Measurements from ENCODE around the gene POPDC2.

POPDC2 gene

GRCh38 chr3:119700269-119700919 lies 40.0 kb upstream of the POPDC2 start:
- ATAC-seq, result no peak
- TF ChIP-seq GLIS3 (CRISPR knock-in tag; IDR thresholded peaks at IDR 0.05) (no peak), BACH2 (CRISPR knock-in tag; IDR thresholded peaks at IDR 0.05; ENCODE audit: borderline replicate concordance) (no peak), PPARA (CRISPR knock-in tag; IDR thresholded peaks at IDR 0.05; ENCODE audit: borderline replicate concordance) (no peak), SNAI2 (CRISPR knock-in tag; IDR thresholded peaks at IDR 0.05) (no peak), TOX (CRISPR knock-in tag; IDR thresholded peaks at IDR 0.05; ENCODE audit: borderline replicate concordance) (no peak), ZFP3 (CRISPR knock-in tag; IDR thresholded peaks at IDR 0.05) (no peak), ZNF565 (CRISPR knock-in tag; conservative IDR thresholded peaks at IDR 0.05; ENCODE audit: low read depth) (no peak), ISL1 (CRISPR knock-in tag; IDR thresholded peaks at IDR 0.05) (no peak)
- TF ChIP-seq, protein P1, sequence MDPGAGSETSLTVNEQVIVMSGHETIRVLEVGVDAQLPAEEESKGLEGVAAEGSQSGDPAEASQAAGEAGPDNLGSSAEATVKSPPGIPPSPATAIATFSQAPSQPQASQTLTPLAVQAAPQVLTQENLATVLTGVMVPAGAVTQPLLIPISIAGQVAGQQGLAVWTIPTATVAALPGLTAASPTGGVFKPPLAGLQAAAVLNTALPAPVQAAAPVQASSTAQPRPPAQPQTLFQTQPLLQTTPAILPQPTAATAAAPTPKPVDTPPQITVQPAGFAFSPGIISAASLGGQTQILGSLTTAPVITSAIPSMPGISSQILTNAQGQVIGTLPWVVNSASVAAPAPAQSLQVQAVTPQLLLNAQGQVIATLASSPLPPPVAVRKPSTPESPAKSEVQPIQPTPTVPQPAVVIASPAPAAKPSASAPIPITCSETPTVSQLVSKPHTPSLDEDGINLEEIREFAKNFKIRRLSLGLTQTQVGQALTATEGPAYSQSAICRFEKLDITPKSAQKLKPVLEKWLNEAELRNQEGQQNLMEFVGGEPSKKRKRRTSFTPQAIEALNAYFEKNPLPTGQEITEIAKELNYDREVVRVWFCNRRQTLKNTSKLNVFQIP (CRISPR knock-in tag; IDR thresholded peaks at IDR 0.05; ENCODE audit: borderline replicate concordance, low read depth), result no peak
- TF ChIP-seq, protein P2, sequence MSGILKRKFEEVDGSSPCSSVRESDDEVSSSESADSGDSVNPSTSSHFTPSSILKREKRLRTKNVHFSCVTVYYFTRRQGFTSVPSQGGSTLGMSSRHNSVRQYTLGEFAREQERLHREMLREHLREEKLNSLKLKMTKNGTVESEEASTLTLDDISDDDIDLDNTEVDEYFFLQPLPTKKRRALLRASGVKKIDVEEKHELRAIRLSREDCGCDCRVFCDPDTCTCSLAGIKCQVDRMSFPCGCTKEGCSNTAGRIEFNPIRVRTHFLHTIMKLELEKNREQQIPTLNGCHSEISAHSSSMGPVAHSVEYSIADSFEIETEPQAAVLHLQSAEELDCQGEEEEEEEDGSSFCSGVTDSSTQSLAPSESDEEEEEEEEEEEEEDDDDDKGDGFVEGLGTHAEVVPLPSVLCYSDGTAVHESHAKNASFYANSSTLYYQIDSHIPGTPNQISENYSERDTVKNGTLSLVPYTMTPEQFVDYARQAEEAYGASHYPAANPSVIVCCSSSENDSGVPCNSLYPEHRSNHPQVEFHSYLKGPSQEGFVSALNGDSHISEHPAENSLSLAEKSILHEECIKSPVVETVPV (CRISPR knock-in tag; IDR thresholded peaks at IDR 0.05), result no peak

DNA sequence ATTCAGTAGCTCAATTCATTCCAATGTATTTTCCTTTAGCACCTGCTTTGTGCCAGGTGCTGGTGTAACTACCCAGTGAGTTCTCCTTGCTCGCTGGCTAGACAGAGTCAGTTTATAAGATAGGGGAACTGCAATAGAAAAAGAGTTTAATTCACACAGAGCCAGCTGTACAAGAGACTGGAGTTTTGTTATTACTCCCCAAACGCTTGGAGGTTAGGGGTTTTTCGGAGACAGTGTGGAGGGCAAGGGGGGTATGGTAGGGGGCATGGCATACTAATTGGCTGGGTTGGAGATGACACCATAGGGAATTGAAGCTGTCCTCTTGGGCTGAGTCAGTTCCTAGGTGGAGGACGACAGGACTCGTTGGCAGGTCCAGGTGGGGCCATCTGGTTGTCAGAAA lies 37.0 kb upstream of the POPDC2 start:
- ATAC-seq, result no peak
- TF ChIP-seq TOX (CRISPR knock-in tag; IDR thresholded peaks at IDR 0.05; ENCODE audit: borderline replicate concordance) (no peak), PPARA (CRISPR knock-in tag; IDR thresholded peaks at IDR 0.05; ENCODE audit: borderline replicate concordance) (no peak), GLIS3 (CRISPR knock-in tag; IDR thresholded peaks at IDR 0.05) (no peak), ZFP30 (CRISPR knock-in tag; IDR thresholded peaks at IDR 0.05) (no peak), SNAI2 (CRISPR knock-in tag; IDR thresholded peaks at IDR 0.05) (no peak), TCF4 (CRISPR knock-in tag; IDR thresholded peaks at IDR 0.05; ENCODE audit: borderline replicate concordance) (no peak), ARNTL (CRISPR knock-in tag; IDR thresholded peaks at IDR 0.05; ENCODE audit: borderline replicate concordance, low read depth) (no peak)
- TF ChIP-seq, protein P1 (CRISPR knock-in tag; IDR thresholded peaks at IDR 0.05; ENCODE audit: borderline replicate concordance, low read depth), result no peak
- TF ChIP-seq, protein P2 (CRISPR knock-in tag; IDR thresholded peaks at IDR 0.05), result no peak

DNA sequence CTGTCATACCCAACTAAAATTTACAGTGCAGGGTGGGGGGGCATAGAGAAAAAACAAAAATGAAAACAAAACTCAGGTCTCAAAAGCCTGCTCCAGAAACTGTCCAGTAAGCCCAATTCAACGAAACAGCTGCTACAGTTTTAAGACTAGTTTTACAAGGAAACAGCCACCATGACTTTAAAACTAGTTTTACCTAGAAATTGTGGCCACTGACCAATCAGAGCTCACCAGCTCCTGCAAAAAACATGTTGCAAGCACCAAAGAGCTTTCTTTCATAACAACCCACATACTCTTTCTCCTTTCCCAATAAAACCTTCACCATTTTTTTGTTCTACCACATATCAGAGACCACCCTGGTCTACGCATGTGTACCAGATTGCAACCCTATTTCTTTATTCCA lies 35.1 kb upstream of the POPDC2 start:
- no peak for ATAC-seq

GRCh38 chr3:119690043-119690656 lies 29.8 kb upstream of the POPDC2 start:
- peak; percentile 57; the same call in 1 of the 3 replicates for ATAC-seq
- TF ChIP-seq PPARA (CRISPR knock-in tag; IDR thresholded peaks at IDR 0.05; ENCODE audit: borderline replicate concordance) (no peak), ARNTL (CRISPR knock-in tag; IDR thresholded peaks at IDR 0.05; ENCODE audit: borderline replicate concordance, low read depth) (no peak), ISL1 (CRISPR knock-in tag; IDR thresholded peaks at IDR 0.05) (no peak), ZC3H10 (CRISPR knock-in tag; IDR thresholded peaks at IDR 0.05) (no peak), BACH2 (CRISPR knock-in tag; IDR thresholded peaks at IDR 0.05; ENCODE audit: borderline replicate concordance) (no peak), CSDC2 (CRISPR knock-in tag; IDR thresholded peaks at IDR 0.05) (no peak), RARB (CRISPR knock-in tag; IDR thresholded peaks at IDR 0.05) (no peak), SNAI2 (CRISPR knock-in tag; IDR thresholded peaks at IDR 0.05) (no peak), OSR1 (CRISPR knock-in tag; IDR thresholded peaks at IDR 0.05) (no peak), ZFP3 (CRISPR knock-in tag; IDR thresholded peaks at IDR 0.05) (no peak), GLIS3 (CRISPR knock-in tag; IDR thresholded peaks at IDR 0.05) (no peak)
- TF ChIP-seq, protein P1 (CRISPR knock-in tag; IDR thresholded peaks at IDR 0.05; ENCODE audit: borderline replicate concordance, low read depth), result no peak
- TF ChIP-seq, protein P3, sequence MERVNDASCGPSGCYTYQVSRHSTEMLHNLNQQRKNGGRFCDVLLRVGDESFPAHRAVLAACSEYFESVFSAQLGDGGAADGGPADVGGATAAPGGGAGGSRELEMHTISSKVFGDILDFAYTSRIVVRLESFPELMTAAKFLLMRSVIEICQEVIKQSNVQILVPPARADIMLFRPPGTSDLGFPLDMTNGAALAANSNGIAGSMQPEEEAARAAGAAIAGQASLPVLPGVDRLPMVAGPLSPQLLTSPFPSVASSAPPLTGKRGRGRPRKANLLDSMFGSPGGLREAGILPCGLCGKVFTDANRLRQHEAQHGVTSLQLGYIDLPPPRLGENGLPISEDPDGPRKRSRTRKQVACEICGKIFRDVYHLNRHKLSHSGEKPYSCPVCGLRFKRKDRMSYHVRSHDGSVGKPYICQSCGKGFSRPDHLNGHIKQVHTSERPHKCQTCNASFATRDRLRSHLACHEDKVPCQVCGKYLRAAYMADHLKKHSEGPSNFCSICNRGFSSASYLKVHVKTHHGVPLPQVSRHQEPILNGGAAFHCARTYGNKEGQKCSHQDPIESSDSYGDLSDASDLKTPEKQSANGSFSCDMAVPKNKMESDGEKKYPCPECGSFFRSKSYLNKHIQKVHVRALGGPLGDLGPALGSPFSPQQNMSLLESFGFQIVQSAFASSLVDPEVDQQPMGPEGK (CRISPR knock-in tag; IDR thresholded peaks at IDR 0.05; ENCODE audit: borderline replicate concordance), result no peak
- TF ChIP-seq, protein P2 (CRISPR knock-in tag; IDR thresholded peaks at IDR 0.05), result no peak
- TF ChIP-seq, protein P4, sequence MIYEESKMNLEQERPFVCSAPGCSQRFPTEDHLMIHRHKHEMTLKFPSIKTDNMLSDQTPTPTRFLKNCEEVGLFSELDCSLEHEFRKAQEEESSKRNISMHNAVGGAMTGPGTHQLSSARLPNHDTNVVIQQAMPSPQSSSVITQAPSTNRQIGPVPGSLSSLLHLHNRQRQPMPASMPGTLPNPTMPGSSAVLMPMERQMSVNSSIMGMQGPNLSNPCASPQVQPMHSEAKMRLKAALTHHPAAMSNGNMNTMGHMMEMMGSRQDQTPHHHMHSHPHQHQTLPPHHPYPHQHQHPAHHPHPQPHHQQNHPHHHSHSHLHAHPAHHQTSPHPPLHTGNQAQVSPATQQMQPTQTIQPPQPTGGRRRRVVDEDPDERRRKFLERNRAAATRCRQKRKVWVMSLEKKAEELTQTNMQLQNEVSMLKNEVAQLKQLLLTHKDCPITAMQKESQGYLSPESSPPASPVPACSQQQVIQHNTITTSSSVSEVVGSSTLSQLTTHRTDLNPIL (CRISPR knock-in tag; IDR thresholded peaks at IDR 0.05; ENCODE audit: low read depth), result no peak

More for the DNA sequence above, 35.1 kb upstream of the POPDC2 start:
- TF ChIP-seq SNAI2 (CRISPR knock-in tag; IDR thresholded peaks at IDR 0.05) (no peak), ZFP30 (CRISPR knock-in tag; IDR thresholded peaks at IDR 0.05) (no peak), TOX (CRISPR knock-in tag; IDR thresholded peaks at IDR 0.05; ENCODE audit: borderline replicate concordance) (no peak), GLIS3 (CRISPR knock-in tag; IDR thresholded peaks at IDR 0.05) (no peak)
